ENCODE results near the gene ZNF664.

ZNF664 gene

GRCh38 chr12:123958876-123959275, 14.1 kb upstream of the ZNF664 start:
- DNase-seq (ENCODE audit: low read depth), result no peak

GRCh38 chr12:123960029-123960735, 12.8 kb upstream of the ZNF664 start:
- no peak for DNase-seq (ENCODE audit: low read depth)

GRCh38 chr12:123960856-123961255, 12.2 kb upstream of the ZNF664 start:
- no peak for DNase-seq (ENCODE audit: low read depth)

GRCh38 chr12:123961585-123962345, 11.2 kb upstream of the ZNF664 start:
- no peak for DNase-seq (ENCODE audit: low read depth)

- no peak for DNase-seq (ENCODE audit: low read depth)
Measured at GRCh38 chr12:123962513-123962912, 10.5 kb upstream of the ZNF664 start.

- no peak for DNase-seq (ENCODE audit: low read depth)
Measured at GRCh38 chr12:123963821-123964220, 9.2 kb upstream of the ZNF664 start.

GRCh38 chr12:123965382-123965781, 7.6 kb upstream of the ZNF664 start:
- DNase-seq (ENCODE audit: low read depth), result no peak

GRCh38 chr12:123966596-123966995, 6.4 kb upstream of the ZNF664 start:
- DNase-seq (ENCODE audit: low read depth), result no peak

GRCh38 chr12:123967121-123967586, 5.9 kb upstream of the ZNF664 start:
- no peak for DNase-seq (ENCODE audit: low read depth)

GRCh38 chr12:123971449-123971769, 1.6 kb upstream of the ZNF664 start:
- DNase-seq (ENCODE audit: low read depth), result no peak

- DNase-seq (ENCODE audit: low read depth), result no peak
Measured at GRCh38 chr12:123971770-123972456, 1.1 kb upstream of the ZNF664 start.

GRCh38 chr12:123973552-123974341, 732 bp downstream of the ZNF664 start:
- peak; percentile 4 for DNase-seq (ENCODE audit: low read depth)

- no peak for DNase-seq (ENCODE audit: low read depth)
Measured at GRCh38 chr12:123976227-123976826, 3.3 kb downstream of the ZNF664 start.

- DNase-seq (ENCODE audit: low read depth), result no peak
Measured at GRCh38 chr12:123979566-123979965, 6.6 kb downstream of the ZNF664 start.

- DNase-seq (ENCODE audit: low read depth), result no peak
Measured at GRCh38 chr12:123982269-123982668, 9.3 kb downstream of the ZNF664 start.

GRCh38 chr12:123983822-123984485, 10.9 kb downstream of the ZNF664 start:
- DNase-seq (ENCODE audit: low read depth), result peak; percentile 9

- DNase-seq (ENCODE audit: low read depth), result no peak
Measured at GRCh38 chr12:123984903-123985302, 11.9 kb downstream of the ZNF664 start.

- no peak for DNase-seq (ENCODE audit: low read depth)
Measured at GRCh38 chr12:123986374-123986965, 13.5 kb downstream of the ZNF664 start.

- DNase-seq (ENCODE audit: low read depth), result no peak
Measured at GRCh38 chr12:123987022-123987421, 14.0 kb downstream of the ZNF664 start.

- no peak for DNase-seq (ENCODE audit: low read depth)
Measured at GRCh38 chr12:123989168-123989567, 16.2 kb downstream of the ZNF664 start.

GRCh38 chr12:123989753-123990152, 16.7 kb downstream of the ZNF664 start:
- no peak for DNase-seq (ENCODE audit: low read depth)

All from stimulated activated CD8-positive, alpha-beta memory T cell treated with anti-CD3 and anti-CD28 coated beads, Interleukin-4, amount 100 ng/mL, for 24 hours (primary cell).